ENCODE measurements around the gene PHF1. TPM values are rescaled to one million over a fixed set of nuclear protein-coding genes. Genes with fewer than 3 reads are reported as not detected.
A peak's percentile ranks its signal among the peaks of the same experiment; 100 is the strongest.
"Not testable (repeated sequence)": the region's sequence is repeated elsewhere in the genome, so short reads cannot be mapped to it uniquely, and the experiment has no call there.

Gene PHF1
- polyA plus RNA-seq, 1 experiment = 54.6 TPM

- H3K4me3 ChIP-seq (ENCODE audit: low read depth, low read length) = no peak overlapping the region
- no peaks in the 10 kb centered on the region for H3K36me3 ChIP-seq (ENCODE audit: control insufficient read depth, insufficient read depth, low read length)
- POLR2A ChIA-PET = no interaction called here
- no peak for TF ChIP-seq CTCF (IDR thresholded peaks at IDR 0.05; ENCODE audit: insufficient read depth, low read depth, low read length)
- no peaks in the 10 kb centered on the region for H3K27me3 ChIP-seq (ENCODE audit: control insufficient read depth, insufficient read depth, low read length)
- CTCF ChIA-PET = interaction anchor here (2.0 kb wide), 1 partner anchor 20 kb away, joined by 5 read pairs; no protein-coding TSS in a partner anchor
- DNase-seq (ENCODE audit: low read depth) = no peak
Observed at GRCh38 chr6:33372526-33373123, 38.2 kb upstream of the PHF1 start.

GRCh38 chr6:33373960-33374910 lies 36.6 kb upstream of the PHF1 start:
- H3K27me3 ChIP-seq (ENCODE audit: control insufficient read depth, insufficient read depth, low read length) = no peaks in the 10 kb centered on the region
- ChIA-PET CTCF (interaction anchor here (0.6 to 2.5 kb wide), 7 partner anchors 9 to 56 kb away, joined by 3 to 15 read pairs (median 3); no protein-coding TSS in a partner anchor), POLR2A (interaction anchor here (0.7 kb wide), 1 partner anchor 20 kb away, joined by 6 read pairs; no protein-coding TSS in a partner anchor)
- DNase-seq (ENCODE audit: low read depth) = no peak
- H3K4me3 ChIP-seq (ENCODE audit: low read depth, low read length) = no peak overlapping the region
- H3K36me3 ChIP-seq (ENCODE audit: control insufficient read depth, insufficient read depth, low read length) = no peaks in the 10 kb centered on the region
- TF ChIP-seq CTCF (IDR thresholded peaks at IDR 0.05; ENCODE audit: insufficient read depth, low read depth, low read length) = no peak

GRCh38 chr6:33375143-33375671 lies 35.6 kb upstream of the PHF1 start:
- TF ChIP-seq CTCF (IDR thresholded peaks at IDR 0.05; ENCODE audit: insufficient read depth, low read depth, low read length) = no peak
- DNase-seq (ENCODE audit: low read depth) = peak; percentile 40
- Histone ChIP-seq H3K27me3 (ENCODE audit: control insufficient read depth, insufficient read depth, low read length) (no peaks in the 10 kb centered on the region), H3K4me3 (ENCODE audit: low read depth, low read length) (no peak overlapping the region), H3K36me3 (ENCODE audit: control insufficient read depth, insufficient read depth, low read length) (no peaks in the 10 kb centered on the region)
- ChIA-PET POLR2A (interaction anchor here (0.7 kb wide), 1 partner anchor 21 kb away, joined by 6 read pairs; no protein-coding TSS in a partner anchor), CTCF (interaction anchor here (0.9 to 2.5 kb wide), 6 partner anchors 9 to 51 kb away, joined by 3 to 15 read pairs (median 4); no protein-coding TSS in a partner anchor)

GRCh38 chr6:33377171-33377570 lies 33.6 kb upstream of the PHF1 start:
- DNase-seq (ENCODE audit: low read depth) = no peak
- no peak for TF ChIP-seq CTCF (IDR thresholded peaks at IDR 0.05; ENCODE audit: insufficient read depth, low read depth, low read length)
- ChIA-PET CTCF (no interaction called here), POLR2A (no interaction called here)
- no peaks in the 10 kb centered on the region for H3K36me3 ChIP-seq (ENCODE audit: control insufficient read depth, insufficient read depth, low read length)
- no peak overlapping the region for H3K4me3 ChIP-seq (ENCODE audit: low read depth, low read length)
- H3K27me3 ChIP-seq (ENCODE audit: control insufficient read depth, insufficient read depth, low read length) = peaks cover 1% of the 10 kb centered on the region; the same call in 1 of the 2 replicates

GRCh38 chr6:33379184-33379583 lies 31.6 kb upstream of the PHF1 start:
- DNase-seq (ENCODE audit: low read depth); POLR2A ChIA-PET; H3K4me3 ChIP-seq (ENCODE audit: low read depth, low read length); H3K27me3 ChIP-seq (ENCODE audit: control insufficient read depth, insufficient read depth, low read length); CTCF ChIA-PET; H3K36me3 ChIP-seq (ENCODE audit: control insufficient read depth, insufficient read depth, low read length): not testable (repeated sequence)

Data from BJ (cell line).